PC-3 (cell line): ENCODE measurements around the gene COX17. TPM values are rescaled to one million over a fixed set of nuclear protein-coding genes. Genes with fewer than 3 reads are reported as not detected.
A peak's percentile ranks its signal among the peaks of the same experiment; 100 is the strongest.

Experiments used
- ATAC-seq: fragments of 200-7000 bp; cut with Tn5 transposase; 2 replicates; pipeline ENCODE4 v1.9.1; 2020; ENCODE audit warnings: mild to moderate bottlenecking, moderate library complexity
- BruUV-seq: library from RNA; stranded (reverse); fragments of 400-500 nt; replicated peaks from 2 replicates; lab custom pipeline; 2021; lab: Mats Ljungman, UMichigan
- CTCF ChIA-PET: fragments of 300-600 bp; sonication (Branson Sonifier 250); formaldehyde crosslinking; loops from one replicate; lab custom pipeline; 2022; ENCODE audit warnings: antibody characterized with exemption; lab: Charles Lee
- POLR2A ChIA-PET: fragments of 300-600 bp; sonication (Branson Sonifier 250); formaldehyde crosslinking; loops from one replicate; lab custom pipeline; 2022; ENCODE audit warnings: antibody characterized with exemption; ENCODE audit not compliant: unreplicated experiment; lab: Charles Lee
- DNase-seq: peaks from one replicate; pipeline ENCODE4 v3.0.0-alpha.2; 2015
- H2AFZ ChIP-seq: fragments of 300-600 bp; sonication (generic); 2 replicates; pipeline ENCODE4 v1.6.0; 2016; ENCODE audit warnings: antibody characterized with exemption, low read length
- H3F3A ChIP-seq: fragments of 300-600 bp; sonication (generic); one replicate; pipeline ENCODE4 v1.6.0; 2017; ENCODE audit warnings: antibody characterized with exemption, low read length, control low read depth, mild to moderate bottlenecking; ENCODE audit not compliant: unreplicated experiment
- H3K27ac ChIP-seq: fragments of 300-600 bp; sonication (generic); 2 replicates; pipeline ENCODE4 v1.5.1; 2016; ENCODE audit warnings: mild to moderate bottlenecking, low read length
- H3K27me3 ChIP-seq: fragments of 300-600 bp; sonication (generic); 2 replicates; pipeline ENCODE4 v1.6.1; 2016; ENCODE audit warnings: low read length, mixed read lengths
- H3K36me3 ChIP-seq: fragments of 300-600 bp; sonication (generic); 2 replicates; pipeline ENCODE4 v1.6.1; 2016; ENCODE audit warnings: low read depth, mixed run types, low read length, mixed read lengths
- H3K4me1 ChIP-seq: fragments of 300-600 bp; sonication (generic); 2 replicates; pipeline ENCODE4 v1.5.1; 2016; ENCODE audit warnings: low read length; ENCODE audit not compliant: insufficient read depth
- H3K4me2 ChIP-seq: fragments of 300-600 bp; sonication (generic); 2 replicates; pipeline ENCODE4 v1.6.0; 2016; ENCODE audit warnings: low read length
- H3K4me3 ChIP-seq: fragments of 300-600 bp; sonication (generic); 2 replicates; pipeline ENCODE4 v1.5.1; 2016; ENCODE audit warnings: mild to moderate bottlenecking, low read length, mixed read lengths
- H3K79me2 ChIP-seq: fragments of 300-600 bp; sonication (generic); 2 replicates; pipeline ENCODE4 v1.6.1; 2017; ENCODE audit warnings: low read length, mixed read lengths
- H3K9ac ChIP-seq: fragments of 300-600 bp; sonication (generic); 2 replicates; pipeline ENCODE4 v1.6.0; 2016; ENCODE audit warnings: mild to moderate bottlenecking, low read length
- H3K9me2 ChIP-seq: fragments of 300-600 bp; sonication (generic); replicated peaks from 2 replicates; pipeline ENCODE4 v1.6.1; 2016; ENCODE audit warnings: mixed run types, low read length, mixed read lengths
- H3K9me3 ChIP-seq: fragments of 300-600 bp; sonication (generic); 2 replicates; pipeline ENCODE4 v1.6.1; 2016; ENCODE audit warnings: low read length, mixed read lengths
- H4K20me1 ChIP-seq: fragments of 300-600 bp; sonication (generic); 2 replicates; pipeline ENCODE4 v1.6.1; 2016; ENCODE audit warnings: low read length, mixed read lengths
- EZH2 ChIP-seq: fragments of 300-600 bp; sonication (generic); IDR thresholded peaks from one replicate; pipeline ENCODE4 v1.6.1; 2017; ENCODE audit warnings: antibody characterized with exemption, mild to moderate bottlenecking, low read length; ENCODE audit not compliant: unreplicated experiment
- EZH2phosphoT487 ChIP-seq: fragments of 300-600 bp; sonication (generic); IDR thresholded peaks from 2 replicates; pipeline ENCODE4 v1.6.1; 2018; ENCODE audit warnings: mild to moderate bottlenecking, antibody characterized with exemption, low read length, borderline replicate concordance
- intact Hi-C: fragments of 100-400 bp; cut with micrococcal nuclease; formaldehyde crosslinking; loops from 2 replicates; pipeline ENCODE4 v1.9.0; 2023
- total RNA-seq: library from RNA; depleted of rRNA; stranded (reverse); fragments of >200 nt; gene quantifications from 2 replicates; pipeline ENCODE4 v1.2.3, GENCODE V29; 2014
- TF ChIP-seq, protein P1 (sequence below): fragments of 300-600 bp; sonication (generic); conservative IDR thresholded peaks from 2 replicates; pipeline ENCODE4 v1.5.1; 2017; ENCODE audit warnings: antibody characterized with exemption, low read depth, mild to moderate bottlenecking, low read length

Gene COX17
- total RNA-seq, 1 experiment from 2014 or later: 159 TPM

DNA sequence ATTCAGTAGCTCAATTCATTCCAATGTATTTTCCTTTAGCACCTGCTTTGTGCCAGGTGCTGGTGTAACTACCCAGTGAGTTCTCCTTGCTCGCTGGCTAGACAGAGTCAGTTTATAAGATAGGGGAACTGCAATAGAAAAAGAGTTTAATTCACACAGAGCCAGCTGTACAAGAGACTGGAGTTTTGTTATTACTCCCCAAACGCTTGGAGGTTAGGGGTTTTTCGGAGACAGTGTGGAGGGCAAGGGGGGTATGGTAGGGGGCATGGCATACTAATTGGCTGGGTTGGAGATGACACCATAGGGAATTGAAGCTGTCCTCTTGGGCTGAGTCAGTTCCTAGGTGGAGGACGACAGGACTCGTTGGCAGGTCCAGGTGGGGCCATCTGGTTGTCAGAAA, 20.2 kb upstream of the COX17 start:
- no peaks in the 10 kb centered on the region for H3K27me3 ChIP-seq
- ATAC-seq (no peak), DNase-seq (no peak)
- H3K9me3 ChIP-seq: no peaks in the 10 kb centered on the region
- no peaks in the 10 kb centered on the region for H4K20me1 ChIP-seq
- ChIA-PET CTCF (no interaction called here), POLR2A (no interaction called here)
- no peaks in the 10 kb centered on the region for H3K36me3 ChIP-seq
- no TSS peak for BruUV-seq
- peak overlapping the region; percentile 45; the same call in 1 of the 2 replicates for H2AFZ ChIP-seq
- H3K4me3 ChIP-seq: no peak overlapping the region
- no peaks in the 10 kb centered on the region for H3K9me2 ChIP-seq
- H3K4me2 ChIP-seq: no peak overlapping the region
- H3K9ac ChIP-seq: no peak overlapping the region
- peaks cover 2% of the 10 kb centered on the region; the same call in 1 of the 2 replicates for H3K4me1 ChIP-seq
- H3K27ac ChIP-seq: no peak overlapping the region
- no peaks in the 10 kb centered on the region for H3K79me2 ChIP-seq
- no peaks in the 10 kb centered on the region for H3F3A ChIP-seq
- TF ChIP-seq EZH2 (no peak), EZH2phosphoT487 (no peak)
- TF ChIP-seq, protein P1, sequence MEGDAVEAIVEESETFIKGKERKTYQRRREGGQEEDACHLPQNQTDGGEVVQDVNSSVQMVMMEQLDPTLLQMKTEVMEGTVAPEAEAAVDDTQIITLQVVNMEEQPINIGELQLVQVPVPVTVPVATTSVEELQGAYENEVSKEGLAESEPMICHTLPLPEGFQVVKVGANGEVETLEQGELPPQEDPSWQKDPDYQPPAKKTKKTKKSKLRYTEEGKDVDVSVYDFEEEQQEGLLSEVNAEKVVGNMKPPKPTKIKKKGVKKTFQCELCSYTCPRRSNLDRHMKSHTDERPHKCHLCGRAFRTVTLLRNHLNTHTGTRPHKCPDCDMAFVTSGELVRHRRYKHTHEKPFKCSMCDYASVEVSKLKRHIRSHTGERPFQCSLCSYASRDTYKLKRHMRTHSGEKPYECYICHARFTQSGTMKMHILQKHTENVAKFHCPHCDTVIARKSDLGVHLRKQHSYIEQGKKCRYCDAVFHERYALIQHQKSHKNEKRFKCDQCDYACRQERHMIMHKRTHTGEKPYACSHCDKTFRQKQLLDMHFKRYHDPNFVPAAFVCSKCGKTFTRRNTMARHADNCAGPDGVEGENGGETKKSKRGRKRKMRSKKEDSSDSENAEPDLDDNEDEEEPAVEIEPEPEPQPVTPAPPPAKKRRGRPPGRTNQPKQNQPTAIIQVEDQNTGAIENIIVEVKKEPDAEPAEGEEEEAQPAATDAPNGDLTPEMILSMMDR: no peak
- intact Hi-C loops: no loop called here

DNA sequence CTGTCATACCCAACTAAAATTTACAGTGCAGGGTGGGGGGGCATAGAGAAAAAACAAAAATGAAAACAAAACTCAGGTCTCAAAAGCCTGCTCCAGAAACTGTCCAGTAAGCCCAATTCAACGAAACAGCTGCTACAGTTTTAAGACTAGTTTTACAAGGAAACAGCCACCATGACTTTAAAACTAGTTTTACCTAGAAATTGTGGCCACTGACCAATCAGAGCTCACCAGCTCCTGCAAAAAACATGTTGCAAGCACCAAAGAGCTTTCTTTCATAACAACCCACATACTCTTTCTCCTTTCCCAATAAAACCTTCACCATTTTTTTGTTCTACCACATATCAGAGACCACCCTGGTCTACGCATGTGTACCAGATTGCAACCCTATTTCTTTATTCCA, 18.3 kb upstream of the COX17 start:
- no peaks in the 10 kb centered on the region for H3K4me1 ChIP-seq
- peak overlapping the region; percentile 54; the same call in 1 of the 2 replicates for H2AFZ ChIP-seq
- no peak overlapping the region for H3K9ac ChIP-seq
- BruUV-seq: no TSS peak
- H3F3A ChIP-seq: no peaks in the 10 kb centered on the region
- no peak overlapping the region for H3K4me3 ChIP-seq
- no peaks in the 10 kb centered on the region for H3K36me3 ChIP-seq
- H4K20me1 ChIP-seq: no peaks in the 10 kb centered on the region
- H3K9me3 ChIP-seq: no peaks in the 10 kb centered on the region
- ChIA-PET CTCF (interaction anchor here (1.2 kb wide), 1 partner anchor 46 kb away, joined by 3 read pairs; no protein-coding TSS in a partner anchor), POLR2A (no interaction called here)
- ATAC-seq (no peak), DNase-seq (peak; percentile 58)
- H3K9me2 ChIP-seq: no peaks in the 10 kb centered on the region
- no peak overlapping the region for H3K27ac ChIP-seq
- no peaks in the 10 kb centered on the region for H3K79me2 ChIP-seq
- intact Hi-C loops: no loop called here
- TF ChIP-seq EZH2: no peak
- TF ChIP-seq EZH2phosphoT487: no peak
- TF ChIP-seq, protein P1: no peak
- H3K27me3 ChIP-seq: no peaks in the 10 kb centered on the region
- H3K4me2 ChIP-seq: no peak overlapping the region

DNA sequence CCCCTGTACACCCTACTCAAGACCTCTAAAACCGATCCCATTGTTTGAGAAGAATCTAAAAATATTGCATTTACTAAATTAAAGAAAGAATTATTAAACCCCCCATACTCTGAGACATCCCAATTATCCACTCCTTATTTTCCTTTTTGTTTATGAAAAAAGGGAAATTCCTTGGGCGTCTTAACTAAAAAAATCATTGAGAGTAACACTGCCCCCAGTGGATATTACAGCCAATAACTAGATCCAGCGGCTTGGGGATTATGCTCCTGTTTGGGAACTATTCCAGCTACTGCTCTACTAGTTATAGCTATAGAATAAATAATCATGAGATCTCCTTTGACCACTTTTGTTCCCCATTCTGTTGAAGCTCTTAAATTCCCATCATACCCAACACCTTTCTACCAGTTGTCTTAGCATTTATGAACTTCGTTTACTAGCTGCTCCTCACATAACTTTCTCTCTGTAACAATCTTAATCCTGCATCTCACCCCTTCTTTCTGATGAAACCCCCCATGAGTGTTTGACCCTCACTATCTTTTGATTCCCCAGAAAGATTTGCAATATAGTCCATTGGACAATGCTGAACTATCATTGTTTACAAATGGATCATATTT, 12.9 kb upstream of the COX17 start:
- no TSS peak for BruUV-seq

More for the DNA sequence above, 12.9 kb upstream of the COX17 start:
- Histone ChIP-seq H3K9me2 (no peaks in the 10 kb centered on the region), H3K9me3 (no peaks in the 10 kb centered on the region), H3K4me3 (no peak overlapping the region), H2AFZ (peak overlapping the region; percentile 25; the same call in 1 of the 2 replicates), H3K27me3 (no peaks in the 10 kb centered on the region), H3K9ac (no peak overlapping the region), H3F3A (no peaks in the 10 kb centered on the region), H4K20me1 (no peaks in the 10 kb centered on the region), H3K36me3 (no peaks in the 10 kb centered on the region), H3K79me2 (no peaks in the 10 kb centered on the region), H3K27ac (no peak overlapping the region), H3K4me2 (no peak overlapping the region), H3K4me1 (no peaks in the 10 kb centered on the region)
- POLR2A ChIA-PET: no interaction called here
- ATAC-seq: peak; percentile 62
- CTCF ChIA-PET: interaction anchor here (0.6 to 0.7 kb wide), 2 partner anchors 9 to 387 kb away, joined by 3 read pairs; no protein-coding TSS in a partner anchor
- DNase-seq: peak; percentile 63
- TF ChIP-seq EZH2 (no peak), EZH2phosphoT487 (no peak)
- TF ChIP-seq, protein P1: peak; percentile 86
- intact Hi-C loops: no loop called here
